HEK293T (cell line): ENCODE measurements around the gene PRAF2.

Experiments
- CTCF ChIA-PET: fragments of 350-600 bp; formaldehyde crosslinking; extraction: SDS; loops from one replicate; lab custom pipeline; 2021; ENCODE audit warnings: antibody characterized with exemption, inconsistent platforms; lab: Yijun Ruan, JAX
- POLR2A ChIA-PET: fragments of 350-600 bp; formaldehyde crosslinking; extraction: SDS; loops from one replicate; lab custom pipeline; 2020; ENCODE audit warnings: antibody characterized with exemption, inconsistent platforms; lab: Yijun Ruan, JAX
- DNase-seq: peaks from one replicate; pipeline ENCODE4 v3.0.0; 2012; ENCODE audit warnings: mixed read lengths; ENCODE audit errors: extremely low spot score
- ARNT ChIP-seq: fragments of 450-650 bp; IDR thresholded peaks from 2 replicates; pipeline ENCODE4 v1.6.1; 2017; ENCODE audit warnings: mild to moderate bottlenecking
- BHLHE40 ChIP-seq: fragments of 450-650 bp; IDR thresholded peaks from 2 replicates; pipeline ENCODE4 v1.6.1; 2016; ENCODE audit warnings: mild to moderate bottlenecking, moderate library complexity, borderline replicate concordance
- CTBP1 ChIP-seq: fragments of 450-650 bp; IDR thresholded peaks from 2 replicates; pipeline ENCODE4 v1.6.1; 2016; ENCODE audit warnings: borderline replicate concordance
- ELF4 ChIP-seq: fragments of 450-650 bp; IDR thresholded peaks from 2 replicates; pipeline ENCODE4 v1.6.1; 2017; ENCODE audit warnings: antibody characterized with exemption
- FOXA1 ChIP-seq: fragments of 450-650 bp; IDR thresholded peaks from 2 replicates; pipeline ENCODE4 v1.6.1; 2016; ENCODE audit warnings: mild to moderate bottlenecking
- FOXK2 ChIP-seq: fragments of 450-650 bp; IDR thresholded peaks from 2 replicates; pipeline ENCODE4 v1.6.1; 2016; ENCODE audit warnings: mild to moderate bottlenecking
- FOXM1 ChIP-seq: fragments of 450-650 bp; IDR thresholded peaks from 2 replicates; pipeline ENCODE4 v1.6.1; 2017; ENCODE audit warnings: mild to moderate bottlenecking, borderline replicate concordance
- HDGF ChIP-seq: fragments of 450-650 bp; IDR thresholded peaks from 2 replicates; pipeline ENCODE4 v1.6.1; 2017; ENCODE audit warnings: antibody characterized with exemption, borderline replicate concordance
- L3MBTL2 ChIP-seq: fragments of 450-650 bp; conservative IDR thresholded peaks from 2 replicates; pipeline ENCODE4 v1.6.1; 2016; ENCODE audit warnings: mild to moderate bottlenecking
- LEF1 ChIP-seq: fragments of 450-650 bp; IDR thresholded peaks from 2 replicates; pipeline ENCODE4 v1.6.1; 2017; ENCODE audit warnings: mild to moderate bottlenecking, borderline replicate concordance
- NFRKB ChIP-seq: fragments of 450-650 bp; IDR thresholded peaks from 2 replicates; pipeline ENCODE4 v1.6.1; 2016; ENCODE audit warnings: mild to moderate bottlenecking, moderate library complexity
- SP1 ChIP-seq: fragments of 450-650 bp; IDR thresholded peaks from 2 replicates; pipeline ENCODE4 v1.6.1; 2017
- SUZ12 ChIP-seq: fragments of 450-650 bp; IDR thresholded peaks from 2 replicates; pipeline ENCODE4 v1.6.1; 2016; ENCODE audit warnings: mild to moderate bottlenecking
- TARDBP ChIP-seq: fragments of 450-650 bp; IDR thresholded peaks from 2 replicates; pipeline ENCODE4 v1.6.1; 2016
- ZNF384 ChIP-seq: fragments of 450-650 bp; IDR thresholded peaks from 2 replicates; pipeline ENCODE4 v1.6.1; 2016
- TF ChIP-seq, protein P1 (sequence below): fragments of 450-650 bp; IDR thresholded peaks from 2 replicates; pipeline ENCODE4 v1.6.1; 2016

Gene PRAF2

DNA sequence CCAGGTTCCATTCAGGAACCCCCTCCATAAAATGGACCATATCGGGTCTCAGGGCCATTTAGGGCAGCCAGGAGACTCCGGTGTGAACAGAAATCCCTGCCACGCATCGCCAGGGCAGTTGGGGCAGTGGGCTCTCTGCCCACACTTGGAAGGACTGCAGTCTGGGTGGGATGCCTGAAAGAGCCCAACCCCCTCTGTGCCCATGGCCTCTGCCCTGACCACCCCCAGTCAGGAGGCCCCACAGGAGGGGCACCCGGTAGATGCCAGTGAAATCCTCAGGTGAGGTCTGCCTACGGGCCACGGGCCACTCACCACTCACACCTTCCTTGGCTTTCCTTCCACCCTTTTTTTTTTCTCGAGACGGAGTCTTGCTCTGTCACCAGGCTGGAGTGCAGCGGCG is 4.8 kb downstream of the PRAF2 start:
- CTCF ChIA-PET, result no interaction called here
- POLR2A ChIA-PET, result no interaction called here
- DNase-seq, result no peak
- TF ChIP-seq ARNT (no peak), HDGF (no peak), ZNF384 (no peak), L3MBTL2 (no peak), BHLHE40 (no peak), FOXA1 (no peak), FOXM1 (no peak)

DNA sequence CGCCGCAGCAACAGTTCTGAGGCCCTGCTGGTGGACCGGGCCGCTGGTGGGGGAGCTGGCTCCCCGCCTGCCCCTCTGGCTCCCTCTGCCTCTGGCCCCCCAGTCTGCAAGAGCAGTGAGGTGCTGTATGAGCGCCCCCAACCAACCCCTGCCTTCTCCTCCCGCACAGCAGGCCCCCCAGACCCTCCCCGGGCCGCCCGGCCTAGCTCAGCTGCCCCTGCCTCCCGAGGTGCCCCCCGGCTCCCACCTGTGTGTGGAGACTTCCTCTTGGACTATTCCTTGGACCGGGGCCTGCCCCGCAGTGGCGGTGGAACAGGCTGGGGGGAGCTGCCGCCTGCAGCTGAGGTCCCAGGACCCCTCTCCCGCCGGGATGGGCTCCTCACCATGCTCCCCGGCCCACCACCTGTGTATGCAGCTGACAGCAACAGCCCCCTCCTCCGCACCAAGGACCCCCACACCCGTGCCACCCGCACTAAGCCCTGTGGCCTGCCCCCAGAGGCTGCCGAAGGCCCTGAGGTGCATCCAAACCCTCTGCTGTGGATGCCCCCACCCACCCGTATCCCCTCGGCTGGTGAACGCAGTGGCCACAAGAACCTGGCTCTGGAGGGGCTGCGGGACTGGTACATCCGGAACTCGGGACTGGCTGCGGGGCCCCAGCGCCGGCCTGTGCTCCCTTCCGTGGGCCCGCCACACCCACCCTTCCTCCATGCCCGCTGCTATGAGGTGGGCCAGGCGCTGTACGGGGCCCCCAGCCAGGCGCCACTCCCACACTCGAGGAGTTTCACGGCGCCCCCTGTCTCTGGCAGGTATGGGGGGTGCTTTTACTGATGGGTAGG is 6.3 kb downstream of the PRAF2 start:
- TF ChIP-seq HDGF (no peak), SP1 (no peak), NFRKB (no peak), ELF4 (no peak), FOXM1 (no peak), CTBP1 (no peak), ZNF384 (no peak), ARNT (no peak), FOXK2 (no peak), TARDBP (no peak), LEF1 (no peak), SUZ12 (no peak), BHLHE40 (no peak), FOXA1 (no peak), L3MBTL2 (no peak)
- TF ChIP-seq, protein P1, sequence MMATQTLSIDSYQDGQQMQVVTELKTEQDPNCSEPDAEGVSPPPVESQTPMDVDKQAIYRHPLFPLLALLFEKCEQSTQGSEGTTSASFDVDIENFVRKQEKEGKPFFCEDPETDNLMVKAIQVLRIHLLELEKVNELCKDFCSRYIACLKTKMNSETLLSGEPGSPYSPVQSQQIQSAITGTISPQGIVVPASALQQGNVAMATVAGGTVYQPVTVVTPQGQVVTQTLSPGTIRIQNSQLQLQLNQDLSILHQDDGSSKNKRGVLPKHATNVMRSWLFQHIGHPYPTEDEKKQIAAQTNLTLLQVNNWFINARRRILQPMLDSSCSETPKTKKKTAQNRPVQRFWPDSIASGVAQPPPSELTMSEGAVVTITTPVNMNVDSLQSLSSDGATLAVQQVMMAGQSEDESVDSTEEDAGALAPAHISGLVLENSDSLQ, result no peak
- ChIA-PET CTCF (interaction anchor here (0.5 kb wide), 1 partner anchor 102 kb away, joined by 3 read pairs; no protein-coding TSS in a partner anchor), POLR2A (no interaction called here)
- DNase-seq, result no peak

DNA sequence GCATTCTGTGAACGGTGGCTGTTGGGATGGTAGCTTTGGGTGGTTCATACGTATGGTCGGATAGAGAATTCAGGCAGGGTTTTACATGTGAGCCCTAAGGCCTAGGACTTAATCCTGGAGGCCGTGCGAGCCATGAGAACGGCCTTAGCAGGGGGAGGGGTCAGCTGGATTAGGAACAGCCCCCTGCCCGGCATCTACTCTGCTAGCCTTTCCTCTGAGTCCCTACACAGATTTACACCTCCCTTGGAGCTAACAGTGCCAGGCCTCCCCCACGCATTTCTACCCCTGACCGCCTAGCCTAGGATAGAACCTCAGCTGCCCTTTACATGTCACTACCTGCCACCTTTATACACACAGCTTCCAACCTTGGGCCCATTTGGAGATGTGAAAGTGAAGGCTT is 7.1 kb downstream of the PRAF2 start:
- no peak for TF ChIP-seq SP1
- no peak for TF ChIP-seq ZNF384
- TF ChIP-seq FOXM1, result no peak
- TF ChIP-seq L3MBTL2, result no peak
- TF ChIP-seq CTBP1, result no peak
- no peak for TF ChIP-seq TARDBP
- no peak for TF ChIP-seq BHLHE40
- no peak for TF ChIP-seq ARNT
- TF ChIP-seq ELF4, result no peak
- POLR2A ChIA-PET, result no interaction called here
- CTCF ChIA-PET, result no interaction called here
- no peak for DNase-seq

DNA sequence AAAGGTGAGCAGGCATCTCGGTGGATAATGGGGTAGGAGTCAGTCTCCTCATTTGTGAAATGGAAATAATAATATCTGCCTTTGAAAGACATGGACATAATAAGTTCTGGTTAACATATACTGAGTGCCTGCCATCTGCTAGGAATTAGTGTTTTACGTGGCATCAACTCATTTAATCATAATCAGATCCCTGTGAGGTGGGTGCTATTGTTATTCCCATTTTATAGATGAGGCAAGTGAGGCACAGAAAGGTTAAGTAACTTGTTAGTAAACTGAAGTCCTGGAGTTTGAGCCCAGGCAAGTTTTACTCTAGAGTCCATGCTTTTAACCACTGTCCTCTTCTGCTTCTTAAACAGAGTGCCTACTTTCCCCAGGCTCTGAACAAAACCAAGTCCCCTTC is 7.5 kb downstream of the PRAF2 start:
- ChIA-PET POLR2A (no interaction called here), CTCF (no interaction called here)
- DNase-seq, result no peak
- TF ChIP-seq HDGF (no peak), SP1 (no peak), LEF1 (no peak), SUZ12 (no peak), ZNF384 (no peak), TARDBP (no peak), L3MBTL2 (no peak), FOXA1 (no peak), NFRKB (no peak), CTBP1 (no peak), ELF4 (no peak), ARNT (no peak), FOXM1 (no peak), BHLHE40 (no peak), FOXK2 (no peak)
- TF ChIP-seq, protein P1, result no peak

DNA sequence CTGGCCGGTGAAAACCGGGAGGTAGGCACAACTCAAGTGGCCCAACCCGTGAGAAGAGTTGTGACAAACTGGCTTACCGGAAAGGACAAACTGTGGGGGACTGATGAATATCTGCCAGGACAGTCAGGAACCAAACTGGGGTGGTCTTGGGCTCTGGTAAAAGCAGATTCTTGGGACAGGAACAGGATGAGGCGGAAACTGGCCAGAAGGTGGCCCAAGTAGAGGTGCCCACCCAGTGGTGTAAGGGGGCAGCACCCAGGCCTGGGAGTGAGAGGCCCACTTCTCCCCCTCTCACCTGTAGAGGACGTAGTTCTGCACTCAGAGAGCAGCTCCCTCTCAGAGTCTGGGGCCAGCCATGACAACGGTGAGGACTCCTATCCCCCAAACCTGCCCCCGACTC is 9.1 kb downstream of the PRAF2 start:
- CTCF ChIA-PET, result no interaction called here
- DNase-seq, result no peak
- no peak for TF ChIP-seq HDGF
- POLR2A ChIA-PET, result interaction anchor here (0.5 kb wide), 1 partner anchor 206 kb away, joined by 3 read pairs; no protein-coding TSS in a partner anchor

DNA sequence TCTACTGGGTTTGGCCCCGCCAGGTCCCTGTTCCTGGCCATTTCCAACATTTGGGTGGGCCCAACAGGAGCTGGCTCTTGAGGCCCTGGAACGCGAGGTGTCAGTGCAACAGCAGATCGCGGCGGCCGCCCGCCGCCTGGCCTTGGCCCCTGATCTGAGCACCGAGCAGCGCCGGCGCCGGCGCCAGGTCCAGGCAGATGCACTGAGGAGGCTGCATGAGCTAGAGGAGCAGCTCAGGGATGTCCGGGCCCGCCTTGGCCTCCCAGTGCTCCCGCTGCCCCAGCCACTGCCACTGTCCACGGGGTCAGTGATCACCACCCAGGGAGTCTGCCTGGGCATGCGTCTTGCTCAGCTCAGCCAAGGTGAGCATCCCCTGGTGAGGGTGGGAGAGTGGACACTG is 9.5 kb downstream of the PRAF2 start:
- POLR2A ChIA-PET, result interaction anchor here (0.5 kb wide), 1 partner anchor 206 kb away, joined by 3 read pairs; no protein-coding TSS in a partner anchor
- TF ChIP-seq ARNT (no peak), ZNF384 (no peak)
- CTCF ChIA-PET, result no interaction called here
- DNase-seq, result no peak

DNA sequence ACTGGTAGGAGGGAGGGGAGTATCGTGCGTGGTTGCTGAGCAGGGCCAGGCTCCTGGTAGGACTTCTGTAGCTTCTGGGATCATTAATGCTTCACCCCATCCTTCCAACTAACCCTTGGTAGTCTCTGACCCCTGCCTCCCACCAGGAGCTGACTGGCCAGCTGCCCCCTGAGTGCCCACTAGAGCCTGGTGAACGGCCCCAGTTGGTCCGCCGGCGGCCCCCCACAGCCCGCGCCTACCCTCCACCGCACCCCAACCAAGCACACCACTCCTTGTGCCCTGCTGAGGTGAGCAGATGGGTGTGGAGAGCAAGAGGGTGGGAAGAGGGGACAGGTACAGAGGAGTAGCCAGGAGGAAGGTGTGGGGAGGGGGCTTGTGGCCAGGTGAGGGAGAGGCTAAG is 10.1 kb downstream of the PRAF2 start:
- ChIA-PET POLR2A (no interaction called here), CTCF (no interaction called here)
- no peak for TF ChIP-seq FOXA1
- TF ChIP-seq NFRKB, result no peak
- TF ChIP-seq L3MBTL2, result no peak
- TF ChIP-seq LEF1, result no peak
- no peak for TF ChIP-seq FOXK2
- no peak for TF ChIP-seq CTBP1
- no peak for TF ChIP-seq ZNF384
- no peak for TF ChIP-seq ARNT
- TF ChIP-seq HDGF, result no peak
- no peak for DNase-seq
